GM18508 (cell line): ENCODE data around the gene VPS13C.
"Not testable (repeated sequence)": the region's sequence is repeated elsewhere in the genome, so short reads cannot be mapped to it uniquely, and the experiment has no call there.

ENCODE experiments used
- ATAC-seq: cut with Tn5 transposase; IDR thresholded peaks from one replicate; pipeline ENCODE4 v1.9.1; 2021; ENCODE audit warnings: moderate number of reproducible peaks; ENCODE audit not compliant: insufficient read depth, unreplicated experiment

VPS13C gene

GRCh38 chr15:62047282-62047827 is 12.9 kb downstream of the VPS13C start:
- ATAC-seq, result no peak

- ATAC-seq, result no peak
Observed at GRCh38 chr15:62046078-62046743, 14.0 kb downstream of the VPS13C start.

- no peak for ATAC-seq
Observed at GRCh38 chr15:62035256-62035924, 24.9 kb downstream of the VPS13C start.

- ATAC-seq, result no peak
Observed at GRCh38 chr15:62027916-62028315, 32.3 kb downstream of the VPS13C start.

GRCh38 chr15:62027263-62027565 is 33.0 kb downstream of the VPS13C start:
- no peak for ATAC-seq

- ATAC-seq, result no peak
Observed at GRCh38 chr15:62026487-62027262, 33.6 kb downstream of the VPS13C start.

- ATAC-seq, result no peak
Observed at GRCh38 chr15:62021991-62022600, 38.2 kb downstream of the VPS13C start.

GRCh38 chr15:62020576-62021160 is 39.6 kb downstream of the VPS13C start:
- ATAC-seq, result no peak

- not testable (repeated sequence) for ATAC-seq
Observed at GRCh38 chr15:62005354-62005753, 54.9 kb downstream of the VPS13C start.

GRCh38 chr15:61997786-61998185 is 62.5 kb downstream of the VPS13C start:
- no peak for ATAC-seq

GRCh38 chr15:61996056-61996635 is 64.1 kb downstream of the VPS13C start:
- ATAC-seq, result no peak

- ATAC-seq, result no peak
Observed at GRCh38 chr15:61994216-61994615, 66.0 kb downstream of the VPS13C start.

GRCh38 chr15:61992518-61992917 is 67.7 kb downstream of the VPS13C start:
- no peak for ATAC-seq

GRCh38 chr15:61989667-61990066 is 70.6 kb downstream of the VPS13C start:
- no peak for ATAC-seq

- ATAC-seq, result no peak
Observed at GRCh38 chr15:61987824-61988223, 72.4 kb downstream of the VPS13C start.

- no peak for ATAC-seq
Observed at GRCh38 chr15:61983081-61983480, 77.2 kb downstream of the VPS13C start.

GRCh38 chr15:61978225-61978624 is 82.0 kb downstream of the VPS13C start:
- ATAC-seq, result no peak

- no peak for ATAC-seq
Observed at GRCh38 chr15:61974759-61975158, 85.5 kb downstream of the VPS13C start.

- ATAC-seq, result no peak
Observed at GRCh38 chr15:61974118-61974517, 86.1 kb downstream of the VPS13C start.

GRCh38 chr15:61951949-61952348 is 108.3 kb downstream of the VPS13C start:
- no peak for ATAC-seq
